ENCODE results near the gene ENPP6.

DNA sequence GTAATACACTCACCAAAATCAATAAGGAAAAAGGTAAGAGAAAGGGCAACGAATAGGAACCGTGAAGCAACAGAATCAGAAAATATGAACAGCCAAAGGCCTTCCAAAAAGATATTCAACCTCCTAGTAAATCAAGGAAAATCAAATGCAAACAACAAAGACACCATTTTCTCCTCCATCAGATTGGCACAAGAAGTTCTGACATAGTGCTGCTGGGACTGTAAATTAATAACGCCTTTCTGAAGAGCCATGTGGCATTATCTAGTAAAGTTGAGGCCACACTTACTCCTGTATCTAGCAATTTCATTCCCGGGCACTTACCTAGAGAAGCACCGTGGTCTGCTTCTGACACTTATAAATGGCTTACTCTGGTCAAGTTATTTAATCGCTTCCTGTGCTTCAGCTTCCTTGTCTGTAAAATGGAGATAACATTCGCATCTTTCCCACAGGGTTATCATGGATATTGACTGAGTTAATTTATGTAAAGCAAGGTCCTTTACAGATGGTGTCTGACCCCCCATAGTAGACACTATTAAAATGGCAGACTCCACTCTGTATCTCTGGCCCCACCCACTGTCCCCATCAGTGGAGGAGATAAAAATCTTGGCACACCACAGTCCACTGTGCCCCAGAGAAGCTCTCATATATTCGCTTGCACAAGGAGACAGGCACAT, 20.5 kb upstream of the ENPP6 start:
- TF ChIP-seq POLR2A (IDR thresholded peaks at IDR 0.05; ENCODE audit: low read depth, low read length) = no peak
- no peak for TF ChIP-seq CTCF (IDR thresholded peaks at IDR 0.05; ENCODE audit: extremely low read depth in 1 of 2, insufficient read depth in 1 of 2, low read depth in 1 of 2, low read length in 2 of 2)
- no peak for TF ChIP-seq EZH2 (IDR thresholded peaks at IDR 0.05; ENCODE audit: borderline replicate concordance, low read depth, low read length, severe bottlenecking)
- TF ChIP-seq POLR2AphosphoS5 (IDR thresholded peaks at IDR 0.05; ENCODE audit: insufficient read depth, low read depth, low read length) = no peak
- TF ChIP-seq JUN (IDR thresholded peaks at IDR 0.05; ENCODE audit: borderline replicate concordance, insufficient read depth, insufficient read length, low read depth) = no peak
- TF ChIP-seq FOS (IDR thresholded peaks at IDR 0.05; ENCODE audit: borderline replicate concordance, insufficient read depth, low read length) = no peak
- no peak for TF ChIP-seq GATA2 (IDR thresholded peaks at IDR 0.05; ENCODE audit: insufficient read depth, insufficient read length, low read depth, low read length)
- no peak for TF ChIP-seq MAX (IDR thresholded peaks at IDR 0.05; ENCODE audit: insufficient read depth, insufficient read length)

All from endothelial cell of umbilical vein (primary cell).